Right ventricle myocardium inferior (tissue), 1 donor: Measurements from ENCODE around the gene ACOT7. TPM values are rescaled to one million over a fixed set of nuclear protein-coding genes. Genes with fewer than 3 reads are reported as not detected.
"Not testable (repeated sequence)": the region's sequence is repeated elsewhere in the genome, so short reads cannot be mapped to it uniquely, and the experiment has no call there.

Source experiments
- ATAC-seq: fragments of 200-7000 bp; cut with Tn5 transposase; one replicate; pipeline ENCODE4 v1.9.1; 2020; ENCODE audit warnings: mild to moderate bottlenecking, moderate library complexity
- DNase-seq: peaks from one replicate; pipeline ENCODE4 v3.0.0; 2021; ENCODE audit errors: missing footprints
- intact Hi-C: fragments of 100-400 bp; cut with DNase I; formaldehyde crosslinking; loops from one replicate; pipeline ENCODE4 v1.11.0; 2022
- total RNA-seq: library from RNA; stranded (reverse); fragmentation: NEBNext Ultra II Directional; extraction: Animal tissue kit (Norgen Biotek cat#: 25700); gene quantifications from one replicate; pipeline ENCODE4 v1.2.1, GENCODE V29; 2021
- donor health status: DM: no; HTN: yes; CAD: no; lungs with severe emphysema.

The ACOT7 gene
- total RNA-seq, 1 donor from 2014 or later, result 9.8 TPM

DNA sequence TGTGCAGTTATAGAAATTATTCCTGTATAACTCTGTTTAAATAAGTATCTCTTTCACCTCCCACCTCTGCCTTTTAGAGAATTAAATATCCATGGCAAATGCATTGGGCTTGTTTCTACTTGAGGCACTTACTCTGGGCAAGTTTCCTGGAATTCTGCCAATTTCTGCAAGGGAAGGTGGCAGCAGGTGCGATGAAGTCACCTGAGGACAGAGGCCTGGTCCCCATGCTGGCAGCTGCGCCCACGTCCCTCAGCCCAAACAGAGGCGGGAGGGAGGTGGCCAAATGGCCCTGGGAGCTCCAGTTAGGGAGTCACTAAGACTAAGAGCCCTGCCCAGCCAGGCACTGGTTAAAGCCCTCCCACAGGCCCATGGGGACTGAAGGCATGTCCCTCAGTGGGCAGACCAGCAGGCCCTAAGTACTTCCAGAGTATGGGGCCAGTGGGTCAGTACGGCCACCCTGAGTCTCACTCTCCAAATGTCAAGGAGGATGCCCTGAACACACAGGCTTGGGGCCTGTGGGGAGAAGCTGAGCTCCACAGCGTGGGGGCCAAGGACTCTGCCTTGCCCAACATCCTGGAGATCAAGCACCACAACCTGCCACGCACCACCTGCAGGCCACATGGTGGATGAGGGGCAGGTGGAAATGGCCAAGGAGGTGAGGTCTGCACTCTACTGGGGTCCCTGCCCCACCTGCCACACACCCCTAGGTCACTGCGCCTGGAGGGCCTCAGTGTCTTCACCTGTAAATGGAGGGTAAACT is 19.4 kb downstream of the ACOT7 start:
- DNase-seq (no peak), ATAC-seq (no peak)
- intact Hi-C loops, result no loop called here

DNA sequence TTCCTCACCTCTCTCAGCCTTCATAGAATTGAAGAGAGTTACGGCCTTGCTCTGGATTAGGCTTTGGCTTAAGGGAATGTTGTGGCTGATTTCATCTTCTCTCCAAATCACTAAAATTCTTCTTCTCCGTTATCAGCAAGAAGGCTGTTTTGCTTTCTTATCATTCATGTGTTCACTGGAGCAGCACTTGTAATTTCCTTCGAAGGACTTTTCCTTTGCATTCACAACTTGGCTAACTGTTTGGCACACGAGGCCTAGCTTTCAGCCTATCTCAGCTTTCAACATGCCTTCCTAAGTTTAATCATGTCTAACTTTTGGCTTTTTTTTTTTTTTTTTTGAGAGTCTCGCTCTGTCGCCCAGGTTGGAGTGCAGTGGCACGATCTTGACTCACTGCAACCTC is 21.3 kb downstream of the ACOT7 start:
- ATAC-seq, DNase-seq, intact Hi-C loops: not testable (repeated sequence)

GRCh38 chr1:6370006-6370405 is 23.6 kb downstream of the ACOT7 start:
- ATAC-seq (no peak), DNase-seq (no peak)
- intact Hi-C loops, result no loop called here

GRCh38 chr1:6367381-6368012 is 26.1 kb downstream of the ACOT7 start:
- DNase-seq (no peak), ATAC-seq (peak; percentile 88)
- intact Hi-C loops, result no loop called here

DNA sequence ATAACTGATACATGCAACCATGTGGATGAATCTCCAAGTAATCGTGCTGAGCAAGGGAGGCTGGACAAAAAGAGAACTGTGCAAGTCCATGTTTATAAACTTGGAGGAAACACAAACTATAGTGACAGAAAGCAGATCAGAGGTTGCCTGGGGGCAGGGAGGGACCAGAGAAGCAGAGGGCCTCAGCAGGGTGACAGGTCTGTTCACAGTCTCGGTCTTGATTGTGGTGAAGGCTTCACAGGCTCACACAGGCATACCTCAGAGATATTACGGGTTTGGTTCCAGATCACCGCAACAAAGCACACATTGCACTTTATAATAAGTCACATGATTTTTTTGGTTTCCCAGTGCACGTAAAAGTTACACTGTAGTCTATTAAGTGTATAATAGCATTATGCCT is 28.5 kb downstream of the ACOT7 start:
- ATAC-seq (no peak), DNase-seq (no peak)
- intact Hi-C loops, result no loop called here

DNA sequence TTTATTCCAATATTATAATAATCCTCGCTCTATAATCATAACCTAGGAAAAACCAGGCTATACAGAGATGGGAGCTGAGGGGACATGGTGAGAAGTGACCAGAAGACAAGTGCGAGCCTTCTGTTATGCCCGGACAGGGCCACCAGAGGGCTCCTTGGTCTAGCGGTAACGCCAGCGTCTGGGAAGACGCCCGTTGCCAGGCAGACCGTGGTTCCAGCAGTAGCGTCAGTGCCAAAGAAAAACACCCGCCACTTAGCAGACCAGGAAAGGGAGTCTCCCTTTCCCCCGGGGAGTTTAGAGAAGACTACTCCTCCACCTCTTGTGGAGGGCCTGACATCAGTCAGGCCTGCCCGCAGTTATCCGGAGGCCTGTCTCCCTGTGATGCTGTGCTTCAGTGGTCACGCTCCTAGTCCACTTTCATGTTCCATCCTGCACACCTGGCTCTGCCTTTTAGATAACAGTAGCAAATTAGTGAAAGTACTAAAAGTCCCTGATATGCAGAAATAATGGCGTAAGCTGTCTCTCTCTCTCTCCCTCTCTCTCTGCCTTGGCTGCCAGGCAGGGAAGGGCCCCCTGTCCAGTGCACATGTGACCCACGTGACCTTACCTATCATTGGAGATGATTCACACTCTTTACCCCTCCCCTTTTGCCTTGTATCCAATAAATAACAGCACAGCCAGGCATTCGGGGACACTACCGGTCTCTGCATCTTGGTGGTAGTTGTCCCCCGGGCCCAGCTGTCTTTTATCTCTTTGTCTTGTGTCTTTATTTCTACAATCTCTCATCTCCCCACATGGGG is 30.3 kb downstream of the ACOT7 start:
- ATAC-seq, DNase-seq, intact Hi-C loops: not testable (repeated sequence)

GRCh38 chr1:6361124-6361775 is 32.3 kb downstream of the ACOT7 start:
- no peak for DNase-seq
- ATAC-seq, result no peak
- intact Hi-C loops, result loop anchor here (2.0 kb wide), 1 partner anchor 44 kb away; no protein-coding TSS in a partner anchor

DNA sequence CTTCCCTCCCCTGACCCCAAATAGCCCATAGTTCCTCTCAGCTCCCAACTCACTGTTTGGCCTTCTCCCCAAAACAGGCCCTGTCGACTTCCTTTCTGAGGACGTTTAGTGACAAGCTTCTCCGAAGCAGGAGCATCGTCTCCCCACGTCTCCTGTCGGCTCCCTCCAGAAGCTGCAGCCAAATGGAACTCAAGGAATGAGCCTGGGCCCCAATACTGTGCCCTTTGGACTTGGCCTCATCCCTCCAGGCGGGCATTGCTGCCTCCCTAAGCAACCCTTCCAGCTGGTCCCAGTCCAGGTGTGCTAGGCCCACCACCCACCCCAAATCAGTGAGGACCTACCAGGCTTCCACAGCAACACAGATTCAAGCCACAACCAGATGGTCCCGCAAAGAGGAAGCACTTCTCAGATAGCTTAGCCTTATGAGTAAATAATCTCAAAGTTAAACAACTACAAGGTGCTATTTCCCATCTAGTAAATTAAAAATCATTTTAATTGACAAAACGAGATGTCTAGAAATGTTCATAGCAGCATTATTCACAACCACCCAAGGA is 33.0 kb downstream of the ACOT7 start:
- no peak for DNase-seq
- ATAC-seq, result no peak
- intact Hi-C loops, result loop anchor here (2.0 kb wide), 1 partner anchor 44 kb away; no protein-coding TSS in a partner anchor

DNA sequence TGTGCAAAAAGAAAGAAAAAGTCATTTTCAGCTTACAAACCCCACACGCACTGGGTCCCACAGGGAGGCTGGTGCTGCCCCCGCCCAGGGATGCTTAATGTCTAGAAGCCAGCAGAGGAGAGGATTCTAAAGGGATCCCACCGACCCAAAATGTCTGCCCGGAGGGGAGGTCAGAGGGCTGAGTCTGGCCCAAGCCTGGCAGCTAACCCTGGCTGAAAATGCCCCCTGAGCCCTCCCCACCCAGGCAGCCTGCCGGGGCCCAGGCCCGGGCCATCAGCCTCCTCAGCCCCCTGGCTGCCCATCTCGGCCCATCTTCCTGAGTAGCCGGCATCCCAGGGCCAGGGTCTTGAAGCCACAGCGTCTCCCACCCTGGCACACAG is 33.5 kb downstream of the ACOT7 start:
- DNase-seq (no peak), ATAC-seq (no peak)
- intact Hi-C loops, result loop anchor here (2.0 kb wide), 1 partner anchor 45 kb away; no protein-coding TSS in a partner anchor

DNA sequence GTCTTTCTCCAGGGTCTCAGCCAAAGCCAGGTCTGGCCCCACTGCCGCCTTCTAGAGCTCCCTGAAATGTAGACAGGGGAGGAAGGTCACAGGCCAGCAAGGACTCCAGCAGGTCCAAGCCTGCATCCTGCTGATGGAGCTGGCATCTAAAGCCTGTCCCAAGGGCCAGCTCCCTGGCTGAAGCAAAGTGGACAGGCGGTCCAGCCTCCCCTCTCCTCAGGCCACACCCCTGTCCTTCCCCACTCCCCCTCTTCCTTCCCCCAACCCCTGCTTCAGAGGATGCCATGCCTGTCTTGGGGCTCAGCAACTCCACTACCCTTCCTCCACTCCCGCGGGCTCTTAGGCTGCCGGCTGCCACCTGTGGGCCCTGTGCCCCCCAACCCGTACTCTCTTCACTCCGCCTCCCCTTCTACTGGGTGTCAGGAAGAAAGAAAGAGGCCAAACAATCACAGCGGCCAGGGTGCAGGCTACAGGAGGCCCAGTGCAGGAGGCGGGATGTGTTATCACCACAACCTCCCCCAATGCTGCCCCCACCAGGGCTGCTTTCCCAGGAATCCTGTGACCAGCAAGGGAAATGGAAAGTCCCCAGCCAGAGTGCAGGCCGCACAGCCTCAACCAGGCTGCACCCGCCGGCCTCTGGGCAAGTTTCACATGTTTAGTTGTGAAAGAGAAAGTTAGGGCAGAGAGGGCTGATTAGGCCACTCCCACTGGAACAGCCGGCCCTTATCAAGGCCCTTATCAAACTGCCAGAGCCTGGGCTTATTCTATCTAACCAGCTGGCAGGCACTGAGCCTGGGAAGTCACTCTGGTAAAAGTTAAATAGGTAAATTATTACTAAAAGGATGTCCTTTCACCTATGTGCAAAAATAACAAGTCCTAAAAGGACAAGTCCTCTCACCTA is 34.1 kb downstream of the ACOT7 start:
- DNase-seq (peak; percentile 83), ATAC-seq (peak; percentile 78)
- intact Hi-C loops, result loop anchor here (2.0 kb wide), 1 partner anchor 45 kb away; no protein-coding TSS in a partner anchor

DNA sequence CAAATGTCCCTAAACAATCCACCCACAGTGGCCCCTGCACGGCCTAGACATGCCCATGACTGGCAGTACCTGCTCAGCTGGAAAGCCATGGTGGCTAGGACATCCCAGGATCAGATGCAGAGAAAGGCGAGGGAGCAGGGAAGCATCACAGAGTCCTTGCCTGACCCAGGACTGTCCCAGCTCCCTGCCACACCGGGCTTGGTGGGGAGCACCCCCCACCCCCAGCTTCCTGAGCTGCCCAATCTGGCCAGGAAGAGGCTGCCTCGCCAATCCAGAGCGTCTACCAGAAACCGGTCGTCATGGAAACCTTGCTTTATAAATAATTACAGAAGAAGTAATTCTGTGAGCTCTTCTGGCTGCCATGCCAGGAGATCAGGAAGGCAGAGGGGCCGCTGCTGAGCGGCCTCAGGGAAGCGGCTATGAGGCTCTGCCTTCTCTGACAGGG is 34.8 kb downstream of the ACOT7 start:
- DNase-seq (no peak), ATAC-seq (no peak)
- intact Hi-C loops, result no loop called here

GRCh38 chr1:6358144-6358624 is 35.4 kb downstream of the ACOT7 start:
- no peak for ATAC-seq
- intact Hi-C loops, result no loop called here
- DNase-seq, result no peak

DNA sequence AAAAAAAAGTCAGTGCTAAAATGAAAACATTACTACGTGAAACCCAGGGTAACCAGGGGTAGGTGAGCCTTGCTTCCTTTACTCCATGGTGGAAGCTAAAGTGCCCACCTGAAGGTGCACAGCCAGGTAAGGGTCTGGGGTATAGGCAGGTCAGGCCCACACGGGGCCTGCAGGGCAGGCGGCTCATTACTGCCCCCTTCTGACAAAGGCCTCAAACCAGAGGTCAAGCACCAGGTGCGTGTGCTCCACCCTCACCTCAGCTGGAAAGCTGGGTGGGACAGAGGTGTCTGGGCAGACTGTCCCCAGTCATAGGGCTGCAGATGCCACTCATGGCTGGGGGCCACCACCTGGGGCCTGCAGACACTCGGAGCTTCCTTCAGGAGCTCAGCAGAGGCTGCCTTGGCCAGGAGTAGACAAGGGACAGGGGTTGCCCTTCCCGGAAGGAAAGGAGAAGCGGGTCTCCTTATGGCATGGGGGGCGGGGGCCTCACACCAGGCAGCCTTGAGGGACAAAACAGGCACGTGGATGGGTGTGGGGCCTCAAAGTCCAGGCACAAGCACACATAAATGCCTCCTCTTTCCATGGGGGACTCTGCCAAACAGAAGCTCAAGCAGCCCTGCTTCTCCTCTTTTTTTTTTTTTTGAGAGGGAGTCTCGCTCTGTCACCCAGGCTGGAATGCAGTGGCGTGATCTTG is 36.2 kb downstream of the ACOT7 start:
- ATAC-seq (no peak), DNase-seq (no peak)
- intact Hi-C loops, result no loop called here

DNA sequence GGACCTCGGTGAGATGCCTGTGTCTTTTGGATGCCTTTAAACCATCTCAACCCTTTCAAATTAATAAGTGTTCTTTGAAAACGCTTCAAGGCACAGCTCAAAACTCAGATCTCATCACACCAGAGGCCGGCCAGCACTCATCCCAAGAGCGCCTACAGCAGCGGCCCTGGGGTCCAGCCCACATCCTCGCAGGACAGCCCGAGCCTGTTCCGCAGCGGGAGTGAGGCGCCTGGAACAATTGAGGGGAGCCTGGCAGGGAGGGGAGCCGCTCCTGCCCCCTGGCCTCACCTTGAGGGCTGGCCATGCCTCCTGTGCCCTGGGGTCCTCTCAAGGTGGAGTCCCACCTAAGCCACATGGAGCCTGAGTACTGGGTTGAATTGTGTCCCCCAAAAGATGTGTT is 37.9 kb downstream of the ACOT7 start:
- intact Hi-C loops, result no loop called here
- no peak for ATAC-seq
- DNase-seq, result no peak

- ATAC-seq, result no peak
- DNase-seq, result no peak
- intact Hi-C loops, result loop anchor here (5.0 kb wide), 2 partner anchors 38 to 147 kb away; partner anchors contain the start of genes ACOT7 and RNF207
Measured at GRCh38 chr1:6354659-6355317, 38.8 kb downstream of the ACOT7 start.

- DNase-seq (no peak), ATAC-seq (peak; percentile 80)
- intact Hi-C loops, result loop anchor here (5.0 kb wide), 2 partner anchors 38 to 147 kb away; partner anchors contain the start of genes ACOT7 and RNF207
Measured at GRCh38 chr1:6353955-6354658, 39.5 kb downstream of the ACOT7 start.
